HepG2 (cell line): ENCODE measurements around the gene KCNK6.

ENCODE experiments used
- CCAR2 ChIP-seq: fragments of 200-400 bp; formaldehyde crosslinking; optimal IDR thresholded peaks from 2 replicates; pipeline ENCODE3; 2018; ENCODE audit warnings: low read depth, mild to moderate bottlenecking, low read length, moderate library complexity
- CREB1 ChIP-seq, 2 experiments: fragments of 450-650 bp in 1 of 2; IDR thresholded peaks; 2 replicates each; pipeline ENCODE4 v1.6.1; 2016 to 2017; ENCODE audit warnings: control low read depth in 1 of 2, mild to moderate bottlenecking in 1 of 2, missing compliant biosample characterization in 1 of 2, missing genetic modification characterization in 1 of 2
- CREM ChIP-seq, 2 experiments: sonication (generic) in 1 of 2; formaldehyde crosslinking in 1 of 2; IDR thresholded peaks; 2 replicates each; pipeline versions ENCODE4 v1.4.0 to v1.6.1; 2016 to 2020; ENCODE audit warnings: antibody characterized with exemption in 1 of 2, mild to moderate bottlenecking in 1 of 2, missing genetic modification reagents in 1 of 2
- DPF2 ChIP-seq: sonication (generic); formaldehyde crosslinking; IDR thresholded peaks from 2 replicates; pipeline ENCODE4 v1.4.0; 2020; ENCODE audit warnings: mild to moderate bottlenecking, low read depth, missing genetic modification reagents, borderline replicate concordance
- IRF1 ChIP-seq: sonication (generic); formaldehyde crosslinking; IDR thresholded peaks from 2 replicates; pipeline ENCODE4 v1.4.0; 2020; ENCODE audit warnings: low read depth, mild to moderate bottlenecking, missing genetic modification reagents
- RFX5 ChIP-seq: IDR thresholded peaks from 2 replicates; pipeline ENCODE4 v1.6.1; 2011; ENCODE audit warnings: low read depth, low read length, improper control_type of control experiment
- SMARCE1 ChIP-seq: fragments of 450-650 bp; IDR thresholded peaks from 2 replicates; pipeline ENCODE4 v1.6.1; 2017; ENCODE audit warnings: borderline replicate concordance
- ZFP37 ChIP-seq: sonication (generic); formaldehyde crosslinking; IDR thresholded peaks from 2 replicates; pipeline ENCODE4 v1.4.0; 2020; ENCODE audit warnings: missing genetic modification reagents, borderline replicate concordance

DNA sequence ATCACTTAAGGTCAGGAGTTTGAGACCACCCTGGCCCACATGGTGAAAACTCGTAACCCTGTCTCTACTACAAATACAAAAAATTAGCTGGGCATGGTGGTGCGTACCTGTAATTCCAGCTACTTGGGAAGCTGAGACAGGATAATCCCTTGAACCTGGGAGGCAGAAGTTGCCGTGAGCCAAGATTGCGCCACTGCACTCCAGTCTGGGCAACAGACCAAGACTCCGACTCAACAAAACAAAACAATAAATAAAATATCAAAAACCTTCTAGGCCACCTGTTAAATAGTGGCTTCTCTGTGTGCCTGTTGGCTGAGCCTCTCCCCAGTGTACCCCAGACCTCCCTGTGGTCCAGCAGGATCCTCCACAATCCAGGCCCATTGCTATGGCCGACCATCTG, 51.4 kb downstream of the KCNK6 start:
- TF ChIP-seq ZFP37 (CRISPR knock-in tag) (no peak), CREM (IDR thresholded peaks at IDR 0.05) (no peak), CREM (CRISPR knock-in tag; IDR thresholded peaks at IDR 0.05) (no peak), IRF1 (no peak), SMARCE1 (no peak), CREB1 (IDR thresholded peaks at IDR 0.05) (no peak), CREB1 (CRISPR knock-in tag; IDR thresholded peaks at IDR 0.05) (no peak), CCAR2 (no peak), DPF2 (CRISPR knock-in tag) (no peak), RFX5 (no peak)
